ENCODE data around the gene RPTOR.
A peak's percentile ranks its signal among the peaks of the same experiment; 100 is the strongest.

Gene RPTOR

GRCh38 chr17:80855948-80856862 is 311.6 kb downstream of the RPTOR start:
- DNase-seq: no peak

DNA sequence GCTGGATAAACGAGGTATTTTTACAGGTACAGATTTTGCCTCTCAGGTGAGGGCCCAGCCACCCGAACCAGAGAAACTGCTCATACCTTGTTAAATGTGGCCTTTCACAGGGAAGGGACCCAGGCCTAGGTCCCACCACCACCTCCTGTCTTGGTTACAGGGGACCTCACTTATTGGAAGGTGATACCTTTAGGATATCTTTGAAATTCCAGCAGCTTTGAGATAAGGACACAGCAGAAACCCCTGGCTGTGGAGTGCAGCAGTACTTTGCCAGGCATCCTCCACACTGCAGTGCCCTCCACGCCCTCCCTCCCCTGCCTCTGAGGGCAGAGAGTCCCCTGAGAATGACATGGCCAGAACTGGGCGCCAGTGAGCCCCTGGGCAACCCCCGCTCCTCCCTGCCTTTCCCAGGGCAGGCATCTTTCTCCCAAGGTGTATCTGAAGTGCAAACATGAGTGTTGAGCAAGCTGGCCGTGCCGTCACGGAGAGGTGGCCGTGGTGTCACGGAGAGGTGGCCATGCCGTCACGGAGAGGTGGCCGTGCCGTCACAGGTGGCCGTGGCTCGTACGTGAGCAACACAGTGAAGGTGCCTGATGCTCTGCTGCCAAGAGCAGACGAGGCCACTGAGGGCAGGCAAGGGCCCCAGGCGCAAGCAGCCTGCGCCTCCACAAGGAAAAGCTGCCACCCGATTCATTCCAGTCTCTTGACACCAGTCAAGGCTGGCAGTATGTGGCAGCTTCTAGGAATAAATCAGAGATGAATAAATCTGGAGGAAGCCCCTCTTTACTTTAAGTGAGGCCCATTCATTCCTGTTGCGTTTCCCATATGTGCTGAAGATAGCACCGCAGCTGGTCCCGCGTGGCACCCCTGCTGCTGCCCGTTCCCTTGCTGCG is 312.5 kb downstream of the RPTOR start:
- no peak for DNase-seq

DNA sequence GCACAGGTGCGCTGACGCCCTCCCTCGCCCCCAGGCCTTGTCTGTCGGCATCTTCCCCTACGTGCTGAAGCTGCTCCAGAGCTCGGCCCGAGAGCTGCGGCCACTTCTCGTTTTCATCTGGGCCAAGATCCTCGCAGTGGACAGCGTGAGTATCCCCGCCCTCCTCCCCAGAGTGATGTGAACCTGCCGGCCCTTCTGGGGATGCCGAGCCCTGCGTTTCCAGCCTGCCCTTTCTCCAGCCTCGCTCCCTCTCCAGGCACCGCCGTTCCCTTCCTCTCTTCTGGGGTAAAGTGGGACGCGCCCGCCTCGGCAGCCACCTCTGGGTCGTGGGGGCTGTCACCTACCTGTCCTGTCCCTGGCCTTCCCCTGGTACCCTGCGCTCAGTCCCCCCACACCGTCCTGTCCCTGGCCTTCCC is 313.1 kb downstream of the RPTOR start:
- DNase-seq: no peak

DNA sequence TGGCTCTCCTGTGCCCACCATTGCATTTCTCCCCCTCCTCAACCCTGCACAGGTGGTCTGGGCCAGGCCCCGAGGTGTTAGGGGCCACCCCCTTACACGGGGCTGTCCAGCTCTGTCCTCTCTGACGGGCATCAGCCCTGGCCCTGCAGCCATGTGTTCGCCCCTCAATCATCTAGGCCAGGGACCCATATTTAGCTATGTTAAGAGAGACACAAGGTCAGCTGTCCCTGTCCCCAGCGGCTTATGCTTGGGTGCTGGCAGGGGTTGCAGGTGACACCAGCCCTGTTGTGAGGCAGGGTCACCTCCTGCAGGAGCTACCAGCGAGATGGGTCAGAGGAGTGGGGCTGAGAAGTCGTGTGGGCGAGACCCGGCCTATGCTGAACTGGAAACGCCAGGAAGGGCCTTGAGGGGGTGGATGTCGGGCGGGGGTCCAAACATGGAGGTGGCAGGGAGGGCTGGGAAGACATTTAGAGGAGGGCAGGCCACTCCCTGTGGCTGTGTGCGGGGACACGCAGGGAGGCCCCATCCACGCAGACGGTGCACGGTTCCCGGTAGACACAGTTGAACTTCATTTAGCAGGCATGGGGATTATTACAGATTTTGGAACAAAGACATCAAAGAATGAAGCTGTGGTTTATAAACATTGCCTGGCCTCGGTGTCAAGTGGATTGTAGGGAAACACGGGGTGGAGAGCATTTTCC is 313.8 kb downstream of the RPTOR start:
- no peak for DNase-seq

GRCh38 chr17:80859002-80859941 is 314.6 kb downstream of the RPTOR start:
- no peak for DNase-seq

DNA sequence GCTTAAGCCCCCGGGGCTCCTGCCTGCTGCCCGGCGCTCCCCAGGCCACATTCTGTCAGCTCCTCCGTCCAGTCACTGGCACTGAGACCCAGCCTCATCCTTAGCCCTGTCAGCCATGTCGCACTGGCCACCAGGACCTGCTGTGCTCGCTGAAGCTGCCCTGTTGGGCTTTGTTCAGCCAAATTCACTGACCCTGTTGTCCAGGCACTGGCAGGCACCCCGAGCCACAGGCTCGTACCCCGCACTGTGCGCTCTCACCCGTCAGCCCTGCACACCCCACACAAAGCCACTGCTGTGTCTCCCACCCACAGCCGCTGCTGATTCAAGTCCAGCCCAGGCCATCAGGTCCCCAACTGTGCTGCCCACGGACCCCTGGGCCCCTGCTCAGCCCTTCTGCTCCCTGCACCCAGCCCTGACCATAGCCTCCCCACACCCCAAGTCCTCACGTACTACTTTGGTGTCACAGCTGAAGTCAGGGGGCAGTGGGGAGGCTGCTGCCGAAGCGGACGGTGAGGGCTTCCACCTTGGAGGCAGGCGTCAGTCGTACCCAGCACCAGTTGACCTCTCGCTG is 315.5 kb downstream of the RPTOR start:
- DNase-seq: no peak

- no peak for DNase-seq
Measured at GRCh38 chr17:80860703-80861417, 316.2 kb downstream of the RPTOR start.

DNA sequence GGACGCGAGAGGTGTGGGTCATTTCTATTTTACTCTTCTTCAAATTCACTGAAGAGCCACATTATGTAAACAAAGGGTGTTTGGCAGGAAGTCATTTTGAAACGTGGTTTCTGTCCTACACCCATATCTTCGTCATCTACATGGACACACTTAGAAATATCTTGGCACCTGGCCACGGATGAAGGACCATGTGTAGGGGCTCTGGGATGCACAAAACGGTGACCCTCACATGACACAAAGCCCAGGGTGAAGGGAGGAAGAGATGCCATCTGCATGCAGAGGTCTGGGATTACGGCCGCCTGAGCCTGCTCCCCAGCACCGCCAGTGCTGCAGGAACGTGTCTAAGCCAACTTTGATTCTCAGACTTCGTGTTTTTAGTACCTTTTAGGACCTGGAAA is 316.8 kb downstream of the RPTOR start:
- no peak for DNase-seq

- DNase-seq: peak; percentile 22
Measured at GRCh38 chr17:80861892-80862291, 317.3 kb downstream of the RPTOR start.

- no peak for DNase-seq
Measured at GRCh38 chr17:80862481-80862961, 317.9 kb downstream of the RPTOR start.

- no peak for DNase-seq
Measured at GRCh38 chr17:80862978-80863377, 318.3 kb downstream of the RPTOR start.

- no peak for DNase-seq
Measured at GRCh38 chr17:80863626-80864025, 319.0 kb downstream of the RPTOR start.

GRCh38 chr17:80864751-80865150 is 320.1 kb downstream of the RPTOR start:
- no peak for DNase-seq

DNA sequence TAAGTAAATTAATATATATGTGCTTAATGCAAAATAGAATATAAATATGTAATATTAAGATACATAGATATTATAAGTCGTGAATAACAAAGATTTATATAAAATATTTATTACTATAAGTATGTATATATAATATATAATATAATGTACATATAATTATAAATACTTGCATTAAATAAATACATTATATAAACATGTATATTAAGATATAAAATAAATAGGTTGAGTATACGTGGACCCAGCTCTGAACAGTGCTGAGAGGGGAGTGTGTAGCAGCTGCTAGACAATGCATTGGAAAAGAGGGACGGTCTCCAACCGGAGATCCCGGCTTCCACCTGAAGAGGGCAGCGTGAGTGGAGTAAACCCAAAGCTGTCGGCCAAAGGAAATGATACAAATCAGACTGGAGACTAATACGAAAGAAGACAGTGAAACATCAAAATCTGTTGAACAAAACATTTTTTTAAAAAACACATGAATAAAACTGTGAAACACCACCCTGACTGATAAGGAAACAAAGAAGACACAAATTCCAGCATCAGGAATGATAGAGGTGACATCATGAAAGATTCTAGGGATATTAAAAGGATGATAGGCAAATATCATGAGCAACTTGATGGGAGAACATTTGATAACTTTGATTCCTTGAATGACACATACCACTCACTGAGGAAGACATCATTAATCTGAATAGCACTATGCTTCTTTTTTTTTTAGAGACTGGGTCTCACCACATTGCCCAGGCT is 321.6 kb downstream of the RPTOR start:
- DNase-seq: peak; percentile 16

DNA sequence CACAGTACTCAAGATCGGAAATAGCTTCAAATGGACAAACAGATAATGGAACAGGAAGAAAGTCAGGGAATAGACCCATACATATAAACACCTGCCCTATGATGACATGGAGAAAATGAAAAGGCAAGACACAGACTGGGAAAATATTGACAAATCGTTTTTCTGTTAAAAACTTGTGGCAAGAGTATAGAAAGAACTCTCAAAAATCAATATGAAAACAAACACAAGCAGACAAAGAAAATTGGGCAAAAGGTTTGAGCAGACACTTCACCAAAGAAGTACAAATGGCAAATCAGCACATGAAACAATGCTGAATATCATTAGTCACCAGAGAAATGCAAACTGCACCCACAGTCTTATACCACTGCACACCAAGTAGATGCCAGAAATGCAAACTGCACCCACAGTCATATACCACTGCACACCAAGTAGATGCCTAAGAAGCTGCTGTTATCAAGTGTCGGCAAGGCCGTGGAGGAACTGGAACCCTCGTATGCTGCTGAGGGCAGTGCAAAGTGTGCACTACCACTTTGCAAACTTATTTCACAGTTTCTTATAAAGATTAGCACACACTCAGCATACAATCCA is 323.5 kb downstream of the RPTOR start:
- DNase-seq: no peak

GRCh38 chr17:80869481-80870145 is 325.0 kb downstream of the RPTOR start:
- DNase-seq: no peak

GRCh38 chr17:80870401-80870800 is 325.8 kb downstream of the RPTOR start:
- no peak for DNase-seq

DNA sequence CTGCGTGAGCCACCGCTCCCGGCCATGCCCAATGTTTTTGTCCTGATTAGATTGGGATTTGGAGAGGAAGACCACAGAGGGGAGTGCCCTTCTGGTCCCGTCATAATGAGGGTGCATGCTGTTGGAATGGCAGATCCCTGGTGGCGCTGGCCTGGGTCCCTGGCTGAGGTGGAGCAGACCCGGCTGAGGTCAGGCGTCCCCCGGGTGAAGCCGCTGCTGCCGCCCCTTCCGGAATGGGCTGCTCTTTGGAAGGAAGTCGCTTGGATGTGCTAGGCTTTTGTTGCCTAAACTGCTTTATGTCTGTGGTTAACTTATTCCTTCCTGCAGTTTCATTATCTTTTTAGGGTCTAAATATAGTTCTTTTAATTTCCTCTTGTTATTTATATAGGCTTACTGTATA is 326.7 kb downstream of the RPTOR start:
- DNase-seq: no peak

DNA sequence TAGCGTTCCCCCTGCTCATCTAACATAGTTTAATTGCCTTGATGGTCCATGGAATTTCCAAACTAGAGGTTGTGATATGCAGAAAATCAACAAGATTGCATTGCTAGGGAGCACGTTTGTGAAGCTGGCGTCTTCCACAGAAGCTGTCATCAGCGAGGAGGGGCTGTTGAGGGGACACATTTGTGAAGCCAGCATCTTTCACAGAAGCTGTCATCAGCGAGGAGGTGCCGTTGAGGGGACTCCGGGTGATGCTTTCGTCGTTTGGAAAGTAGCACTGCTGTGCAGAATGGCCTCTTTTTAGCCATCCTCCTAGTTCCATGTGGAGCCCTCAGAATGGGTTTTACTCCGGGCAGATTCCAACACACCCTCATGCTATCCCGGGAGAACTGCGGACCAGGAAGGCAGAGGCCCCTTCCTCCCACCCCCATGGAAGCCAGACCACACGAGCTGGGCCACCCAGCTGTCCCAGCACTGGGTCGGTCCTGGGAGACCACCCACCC is 327.4 kb downstream of the RPTOR start:
- no peak for DNase-seq
